Loucy (cell line): ENCODE results near the gene MYH15.

ENCODE experiments used
- H2AFZ ChIP-seq: fragments of 200-600 bp; sonication (generic); 2 replicates; pipeline ENCODE4 v1.6.0; 2016; ENCODE audit warnings: antibody characterized with exemption, mild to moderate bottlenecking, low read length, moderate library complexity
- H3F3A ChIP-seq: fragments of 200-600 bp; 2 replicates; pipeline ENCODE4 v1.6.0; 2016; ENCODE audit warnings: antibody characterized with exemption, low read depth, mild to moderate bottlenecking
- H3K27me3 ChIP-seq: fragments of 200-600 bp; sonication (generic); 2 replicates; pipeline ENCODE4 v1.6.1; 2014; ENCODE audit warnings: low read length, mild to moderate bottlenecking; ENCODE audit not compliant: insufficient read depth, poor library complexity, severe bottlenecking
- H3K36me3 ChIP-seq: fragments of 200-600 bp; sonication (generic); 2 replicates; pipeline ENCODE4 v1.6.1; 2016; ENCODE audit warnings: low read length; ENCODE audit not compliant: insufficient read depth
- H3K4me1 ChIP-seq: fragments of 200-600 bp; sonication (generic); 2 replicates; pipeline ENCODE4 v1.5.1; 2014; ENCODE audit warnings: low read length, mild to moderate bottlenecking; ENCODE audit not compliant: insufficient read depth, poor library complexity, severe bottlenecking
- H3K4me2 ChIP-seq: fragments of 200-600 bp; sonication (generic); 2 replicates; pipeline ENCODE4 v1.6.0; 2014; ENCODE audit warnings: antibody characterized with exemption, low read length, low read depth, mild to moderate bottlenecking; ENCODE audit not compliant: poor library complexity, severe bottlenecking
- H3K4me3 ChIP-seq: fragments of 200-600 bp; sonication (generic); 2 replicates; pipeline ENCODE4 v1.5.1; 2014; ENCODE audit warnings: low read length, mild to moderate bottlenecking, mixed read lengths; ENCODE audit not compliant: poor library complexity, severe bottlenecking
- H3K79me2 ChIP-seq: fragments of 200-600 bp; sonication (generic); 2 replicates; pipeline ENCODE4 v1.6.1; 2014; ENCODE audit warnings: low read length; ENCODE audit not compliant: insufficient read depth
- H3K9ac ChIP-seq: fragments of 200-600 bp; sonication (generic); 2 replicates; pipeline ENCODE4 v1.6.0; 2014; ENCODE audit warnings: mild to moderate bottlenecking, low read depth, low read length, moderate library complexity; ENCODE audit not compliant: poor library complexity, severe bottlenecking
- H3K9me2 ChIP-seq: fragments of 200-600 bp; sonication (generic); replicated peaks from 2 replicates; pipeline ENCODE4 v1.6.1; 2016; ENCODE audit warnings: low read depth, low read length, mixed read lengths
- H3K9me3 ChIP-seq: fragments of 200-600 bp; sonication (generic); 2 replicates; pipeline ENCODE4 v1.6.1; 2014; ENCODE audit warnings: mild to moderate bottlenecking, antibody characterized with exemption, low read length, low read depth; ENCODE audit not compliant: insufficient read depth
- H4K20me1 ChIP-seq: fragments of 200-600 bp; sonication (generic); 2 replicates; pipeline ENCODE4 v1.6.0; 2014; ENCODE audit warnings: antibody characterized with exemption, low read length, mild to moderate bottlenecking; ENCODE audit not compliant: insufficient read depth, poor library complexity, severe bottlenecking
- CTCF ChIP-seq: fragments of 200-600 bp; sonication (generic); conservative IDR thresholded peaks from 2 replicates; pipeline ENCODE4 v1.5.1; 2014; ENCODE audit warnings: mild to moderate bottlenecking, antibody characterized with exemption, low read length
- EZH2phosphoT487 ChIP-seq: fragments of 200-600 bp; IDR thresholded peaks from 2 replicates; pipeline ENCODE4 v1.6.1; 2018; ENCODE audit warnings: antibody characterized with exemption, mild to moderate bottlenecking, moderate library complexity, borderline replicate concordance

MYH15 gene

DNA sequence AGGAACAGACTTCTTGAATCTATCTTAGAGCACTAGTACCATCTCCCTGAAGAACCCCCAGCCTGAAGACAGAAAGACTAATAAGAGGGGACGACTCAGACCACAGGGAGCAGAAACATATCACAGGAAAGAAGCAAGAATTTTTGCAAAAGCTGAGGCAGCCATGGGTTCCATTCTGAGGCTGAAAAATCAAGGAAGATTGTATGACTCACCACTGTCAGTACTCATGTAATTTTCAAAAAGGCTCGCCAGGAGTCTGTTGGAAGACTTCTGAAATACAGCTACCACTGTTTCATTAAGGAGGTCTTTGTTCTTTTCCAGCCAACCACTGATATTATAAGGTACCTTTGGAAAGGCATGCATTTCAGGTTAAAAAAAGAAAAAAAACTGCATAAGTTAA is 47.5 kb downstream of the MYH15 start:
- H3K9ac ChIP-seq, result no peak overlapping the region
- no peaks in the 10 kb centered on the region for H3K36me3 ChIP-seq
- H3F3A ChIP-seq, result no peaks in the 10 kb centered on the region
- TF ChIP-seq EZH2phosphoT487, result no peak
- H2AFZ ChIP-seq, result no peak overlapping the region
- H3K27me3 ChIP-seq, result no peaks in the 10 kb centered on the region
- H3K9me3 ChIP-seq, result no peaks in the 10 kb centered on the region
- H3K79me2 ChIP-seq, result no peaks in the 10 kb centered on the region
- H3K9me2 ChIP-seq, result no peaks in the 10 kb centered on the region
- no peak overlapping the region for H3K4me3 ChIP-seq
- H3K4me1 ChIP-seq, result peaks cover 10% of the 10 kb centered on the region
- H4K20me1 ChIP-seq, result no peaks in the 10 kb centered on the region
- no peak overlapping the region for H3K4me2 ChIP-seq

DNA sequence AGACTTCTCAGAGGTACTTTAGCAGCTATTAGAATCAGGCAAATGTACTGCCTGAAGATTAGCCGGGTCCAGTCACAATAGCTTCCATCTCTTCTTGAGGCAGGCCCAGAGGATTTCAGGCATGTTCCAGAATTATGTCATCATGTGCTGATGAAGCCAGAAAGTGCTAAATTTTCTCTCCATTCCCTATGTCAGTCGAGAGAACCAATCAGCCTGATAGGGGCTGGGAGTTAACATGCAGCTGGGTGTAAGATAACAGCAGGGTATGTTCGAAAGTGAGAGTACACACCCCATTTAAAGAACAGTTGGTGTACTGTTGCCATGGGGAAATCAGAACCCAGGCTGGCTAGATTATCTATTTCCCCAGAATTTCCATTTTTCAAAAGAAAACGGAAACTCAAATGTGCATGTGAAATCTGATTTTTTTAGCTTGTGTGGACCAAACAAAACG is 48.7 kb downstream of the MYH15 start:
- Histone ChIP-seq H3K4me3 (no peak overlapping the region), H3K9me2 (no peaks in the 10 kb centered on the region), H3F3A (no peaks in the 10 kb centered on the region), H4K20me1 (no peaks in the 10 kb centered on the region), H3K4me1 (peaks cover 6% of the 10 kb centered on the region), H2AFZ (no peak overlapping the region), H3K4me2 (no peak overlapping the region), H3K27me3 (no peaks in the 10 kb centered on the region), H3K9me3 (no peaks in the 10 kb centered on the region), H3K9ac (no peak overlapping the region), H3K79me2 (no peaks in the 10 kb centered on the region), H3K36me3 (no peaks in the 10 kb centered on the region)
- no peak for TF ChIP-seq EZH2phosphoT487
- no peak for TF ChIP-seq CTCF

DNA sequence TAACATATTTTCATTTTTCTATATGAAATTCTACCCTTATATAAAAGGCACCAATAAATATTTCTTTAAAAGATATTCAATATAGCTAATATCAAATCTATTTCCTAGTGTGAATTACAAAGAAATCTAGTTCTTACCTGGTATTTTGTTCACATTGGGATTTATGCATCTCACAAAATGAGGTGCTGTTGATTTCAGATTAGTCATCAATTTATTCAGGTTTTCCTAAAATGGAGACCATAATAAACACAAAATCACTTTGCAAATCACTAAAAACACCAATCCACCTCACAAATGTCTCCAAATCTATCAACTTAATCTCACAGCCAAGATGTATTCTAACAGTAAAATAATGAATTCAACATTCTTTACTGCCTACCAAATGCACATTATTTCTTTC is 51.2 kb downstream of the MYH15 start:
- Histone ChIP-seq H3K4me1 (no peaks in the 10 kb centered on the region), H3F3A (no peaks in the 10 kb centered on the region), H4K20me1 (no peaks in the 10 kb centered on the region), H2AFZ (no peak overlapping the region), H3K36me3 (no peaks in the 10 kb centered on the region), H3K4me3 (no peak overlapping the region), H3K9me3 (no peaks in the 10 kb centered on the region), H3K79me2 (no peaks in the 10 kb centered on the region), H3K27me3 (no peaks in the 10 kb centered on the region), H3K9me2 (no peaks in the 10 kb centered on the region), H3K9ac (no peak overlapping the region), H3K4me2 (no peak overlapping the region)
- no peak for TF ChIP-seq EZH2phosphoT487
- no peak for TF ChIP-seq CTCF

- H2AFZ ChIP-seq, result no peak overlapping the region
- no peaks in the 10 kb centered on the region for H3K79me2 ChIP-seq
- no peak overlapping the region for H3K4me3 ChIP-seq
- no peaks in the 10 kb centered on the region for H4K20me1 ChIP-seq
- H3K27me3 ChIP-seq, result no peaks in the 10 kb centered on the region
- no peaks in the 10 kb centered on the region for H3F3A ChIP-seq
- no peak for TF ChIP-seq EZH2phosphoT487
- H3K9me2 ChIP-seq, result no peaks in the 10 kb centered on the region
- H3K4me2 ChIP-seq, result no peak overlapping the region
- no peaks in the 10 kb centered on the region for H3K36me3 ChIP-seq
- no peaks in the 10 kb centered on the region for H3K9me3 ChIP-seq
- H3K4me1 ChIP-seq, result no peaks in the 10 kb centered on the region
- no peak overlapping the region for H3K9ac ChIP-seq
Measured at GRCh38 chr3:108455212-108455705, 55.1 kb downstream of the MYH15 start.
